Right lobe of liver (tissue), 4 donors: ENCODE data around the gene ZMYND19.
A peak's percentile ranks its signal among the peaks of the same experiment; 100 is the strongest.

ENCODE experiments used
- CTCF ChIP-seq, 4 donors: fragments of 200-600 bp in 3 of 4; fragments of 450-650 bp in 1 of 4; IDR thresholded peaks; one replicate each; pipeline versions ENCODE4 v1.5.1 to v1.8.0; 2016 to 2022; ENCODE audit warnings: antibody characterized with exemption in 4 of 4, mild to moderate bottlenecking in 2 of 4
- POLR2A ChIP-seq: fragments of 450-650 bp; IDR thresholded peaks from one replicate; pipeline ENCODE4 v1.6.1; 2017; ENCODE audit warnings: antibody characterized with exemption, mild to moderate bottlenecking
- donor health status: DM: no; HTN: no; CAD: no.
- donor health status: DM: no; HTN: no; CAD: no.
- donor health status: DM: no; HTN: yes; CAD: no.

GRCh38 chr9:137605121-137606004 lies 15.1 kb upstream of the ZMYND19 start, which contains the start of gene ARRDC1:
- no peak for TF ChIP-seq CTCF (IDR thresholded peaks at IDR 0.05)
- TF ChIP-seq POLR2A: peak; percentile 87
